ENCODE results near the gene CCL19.

GRCh38 chr9:34647084-34647403 is 44.0 kb downstream of the CCL19 start:
- TF ChIP-seq CTCF (IDR thresholded peaks at IDR 0.05; ENCODE audit: borderline replicate concordance, extremely low read depth, low read length, poor library complexity, severe bottlenecking) = no peak
- TF ChIP-seq EZH2 (IDR thresholded peaks at IDR 0.05; ENCODE audit: borderline replicate concordance, low read depth, low read length, severe bottlenecking) = no peak
